Measurements from ENCODE around the gene SLC9A3.

GRCh38 chr5:570886-571285, 46.6 kb upstream of the SLC9A3 start:
- TF ChIP-seq EZH2phosphoT487 (IDR thresholded peaks at IDR 0.05; ENCODE audit: borderline replicate concordance, low read depth): no peak
- no peak for TF ChIP-seq CTCF (IDR thresholded peaks at IDR 0.05)
- TF ChIP-seq POLR2AphosphoS5 (IDR thresholded peaks at IDR 0.05; ENCODE audit: low read depth, low read length): no peak
- no peak for TF ChIP-seq RCOR1 (IDR thresholded peaks at IDR 0.05; ENCODE audit: low read length)
- TF ChIP-seq RFX5 (IDR thresholded peaks at IDR 0.05; ENCODE audit: low read length): no peak
- no peak for TF ChIP-seq REST (IDR thresholded peaks at IDR 0.05; ENCODE audit: low read depth, low read length)
- TF ChIP-seq RXRA (IDR thresholded peaks at IDR 0.05; ENCODE audit: borderline replicate concordance, low read depth): no peak
